HG03066 (cell line): ENCODE data around the gene MARCHF9.
A peak's percentile ranks its signal among the peaks of the same experiment; 100 is the strongest.

Experiments
- ATAC-seq: cut with Tn5 transposase; IDR thresholded peaks from one replicate; pipeline ENCODE4 v1.9.1; 2021; ENCODE audit warnings: low read depth; ENCODE audit not compliant: unreplicated experiment

Gene MARCHF9

DNA sequence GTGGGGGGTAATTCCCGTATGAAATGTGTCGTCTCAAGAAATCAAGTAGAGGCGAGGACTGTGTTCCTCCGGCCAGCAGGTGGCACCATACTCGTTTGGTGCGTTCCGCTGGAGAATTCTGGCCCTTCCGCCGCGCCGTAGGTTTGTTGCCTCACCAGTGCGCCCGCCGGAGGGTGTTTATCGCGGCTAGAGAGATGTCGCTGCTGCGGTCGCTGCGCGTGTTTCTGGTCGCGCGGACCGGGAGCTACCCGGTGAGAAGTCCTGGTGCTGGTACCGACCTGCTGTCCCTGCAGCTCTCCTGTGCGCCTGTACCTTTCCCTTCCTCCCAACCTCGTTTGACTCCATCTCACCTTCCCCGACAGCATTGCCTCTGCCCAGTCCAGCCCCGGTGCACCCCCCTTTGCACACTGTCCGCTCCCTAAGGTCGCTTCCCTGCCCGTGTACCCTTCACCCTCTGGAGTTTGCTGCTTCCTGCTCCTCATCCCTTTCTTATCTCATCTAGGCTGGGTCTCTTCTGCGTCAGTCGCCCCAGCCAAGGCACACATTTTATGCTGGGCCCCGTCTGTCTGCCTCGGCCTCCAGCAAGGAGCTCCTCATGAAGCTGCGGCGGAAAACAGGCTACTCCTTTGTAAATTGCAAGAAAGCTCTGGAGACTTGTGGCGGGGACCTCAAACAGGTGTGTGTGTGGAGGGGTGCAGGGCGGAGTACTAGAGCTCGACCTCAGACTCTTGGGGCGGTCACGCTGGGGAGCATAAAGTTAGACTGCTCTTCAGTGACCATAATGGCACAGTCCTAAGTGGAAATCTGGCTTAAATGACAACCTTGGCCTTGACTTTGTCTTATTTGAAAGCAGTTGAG lies 27.9 kb downstream of the MARCHF9 start, which contains the start of gene TSFM:
TSS of gene TSFM (plus strand) at position 180 of the 858 bp plus-strand sequence. CDS start at position 195, 15 bp downstream.
- peak; percentile 86 for ATAC-seq

DNA sequence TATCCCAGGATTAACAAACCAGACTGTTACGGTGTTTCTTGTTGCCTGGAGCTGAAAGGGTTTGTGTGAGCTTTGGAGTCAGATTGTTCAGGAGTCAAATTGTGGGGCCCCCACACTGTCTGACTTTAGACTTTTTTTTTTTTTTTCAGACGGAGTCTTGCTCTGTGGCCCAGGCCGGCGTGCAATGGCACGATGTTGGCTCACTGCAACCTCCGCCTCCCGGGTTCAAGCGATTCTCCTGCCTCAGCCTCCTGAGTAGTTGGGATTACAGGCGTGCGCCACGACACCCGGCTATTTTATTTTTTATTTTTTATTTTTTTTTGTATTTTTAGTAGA lies 28.5 kb downstream of the MARCHF9 start:
- ATAC-seq = no peak

DNA sequence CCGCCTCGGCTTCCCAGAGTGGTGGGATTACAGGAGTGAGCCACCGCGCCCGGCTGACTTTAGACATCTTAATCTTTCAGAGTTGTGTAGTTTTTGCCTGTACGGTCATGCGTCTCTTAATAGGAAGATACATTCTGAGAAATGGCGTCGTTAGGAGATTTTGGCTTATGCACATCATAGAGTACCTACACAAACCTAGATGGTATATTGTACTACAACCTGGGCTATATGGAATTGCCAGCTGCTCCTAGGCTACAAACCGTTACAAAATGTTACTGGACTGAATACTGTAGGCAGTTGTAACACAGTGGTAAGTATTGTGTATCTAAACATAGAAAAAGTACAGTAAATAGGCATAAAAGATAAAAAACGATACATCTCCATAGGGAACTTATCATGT lies 29.0 kb downstream of the MARCHF9 start:
- no peak for ATAC-seq

- ATAC-seq = no peak
Observed at GRCh38 chr12:57793920-57794319, 39.0 kb downstream of the MARCHF9 start.

GRCh38 chr12:57795354-57795753 lies 40.5 kb downstream of the MARCHF9 start:
- no peak for ATAC-seq

DNA sequence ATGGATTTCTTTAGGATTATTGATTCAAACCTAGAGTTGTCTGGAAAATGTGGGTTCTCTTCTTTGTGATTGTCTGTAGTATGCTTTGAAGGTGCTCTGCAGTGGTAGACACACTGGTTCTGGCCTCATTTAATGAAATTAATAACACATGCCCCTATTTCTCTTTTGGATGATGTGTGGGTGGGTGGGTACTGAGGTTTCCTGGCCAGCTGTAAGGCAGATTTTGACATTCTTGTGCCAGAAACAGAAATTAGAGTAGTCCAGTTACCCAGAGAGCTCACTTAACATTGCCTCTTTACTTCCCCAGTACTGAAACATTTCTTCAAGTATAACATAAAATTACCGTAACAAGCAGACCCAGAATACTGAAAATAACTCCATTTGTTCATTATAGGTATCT lies 42.1 kb downstream of the MARCHF9 start:
- ATAC-seq = no peak

DNA sequence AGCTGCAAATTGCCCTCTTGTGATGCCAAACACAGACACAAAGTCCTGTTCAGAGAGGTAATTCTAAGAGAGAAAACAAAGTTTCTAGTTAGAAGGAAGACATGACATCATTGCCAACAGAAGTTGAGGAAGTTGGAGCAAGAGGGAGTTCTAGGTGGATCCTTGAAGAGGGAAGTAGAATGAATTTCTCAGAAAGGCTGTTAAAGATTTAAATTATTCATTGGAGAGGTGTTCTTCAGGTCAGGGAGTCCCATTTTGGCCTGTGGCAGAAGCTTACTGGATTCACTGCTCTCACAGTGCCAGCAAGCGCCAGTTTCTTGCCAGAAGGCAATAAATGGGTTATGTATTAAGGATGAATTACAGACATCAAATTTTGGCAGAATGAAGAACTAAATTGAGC lies 43.0 kb downstream of the MARCHF9 start:
- ATAC-seq = no peak

- ATAC-seq = no peak
Observed at GRCh38 chr12:57800965-57801364, 46.1 kb downstream of the MARCHF9 start.

DNA sequence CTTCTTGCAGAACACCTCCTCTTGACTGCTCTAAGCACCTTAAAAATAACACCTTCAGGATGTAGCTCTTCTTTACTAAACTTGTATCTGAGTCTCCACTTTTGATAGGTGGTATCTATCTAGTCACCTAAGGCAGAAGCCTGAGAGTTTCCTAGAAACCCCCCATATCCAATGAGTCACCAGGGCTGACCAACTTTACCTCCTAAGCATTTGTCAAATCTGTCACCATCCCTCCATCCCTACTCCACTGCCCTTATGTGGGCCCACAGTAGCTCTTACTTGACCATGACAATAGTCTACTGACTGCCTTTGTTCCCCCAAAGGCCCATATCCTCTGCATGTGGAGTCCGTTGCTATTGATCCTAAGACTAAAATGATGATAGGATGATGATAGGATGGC lies 47.7 kb downstream of the MARCHF9 start:
- ATAC-seq = no peak

DNA sequence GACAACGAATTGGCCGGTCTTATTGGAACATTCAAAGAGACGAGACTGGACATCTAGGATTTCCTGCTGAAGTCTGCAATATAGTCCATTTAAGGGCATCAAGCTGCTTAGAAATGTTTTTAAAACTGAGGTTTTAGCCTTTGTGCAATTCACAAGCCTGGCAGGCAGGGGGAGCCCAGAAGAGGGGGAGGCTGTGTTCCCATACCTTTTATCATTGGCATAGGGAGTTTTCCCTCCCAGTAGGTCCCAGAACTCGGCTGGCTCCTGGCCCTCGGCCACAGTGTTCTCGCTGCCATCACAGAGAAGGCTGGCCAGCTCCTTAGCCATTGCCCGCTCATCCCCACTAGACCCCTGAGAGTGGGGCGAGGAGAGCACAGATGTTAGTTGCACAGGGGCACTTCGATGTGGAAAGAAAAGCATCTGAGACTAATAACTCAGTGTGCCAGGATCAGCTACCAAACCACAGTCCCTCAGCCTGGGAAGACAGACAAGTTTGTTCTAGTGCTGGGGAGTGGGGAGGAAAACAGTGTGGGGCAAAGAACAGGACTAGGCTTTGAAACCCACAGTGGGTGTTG lies 48.5 kb downstream of the MARCHF9 start:
- no peak for ATAC-seq

- ATAC-seq = no peak
Observed at GRCh38 chr12:57806677-57807076, 51.8 kb downstream of the MARCHF9 start.

- no peak for ATAC-seq
Observed at GRCh38 chr12:57807285-57807684, 52.4 kb downstream of the MARCHF9 start.

- ATAC-seq = no peak
Observed at GRCh38 chr12:57808351-57808750, 53.4 kb downstream of the MARCHF9 start.

- no peak for ATAC-seq
Observed at GRCh38 chr12:57809425-57809824, 54.5 kb downstream of the MARCHF9 start.
